Measurements from ENCODE around the gene PYGB. TPM values are rescaled to one million over a fixed set of nuclear protein-coding genes. Genes with fewer than 3 reads are reported as not detected.
"Not testable (repeated sequence)": the region's sequence is repeated elsewhere in the genome, so short reads cannot be mapped to it uniquely, and the experiment has no call there.

PYGB gene
- total RNA-seq, 1 experiment from 2014 or later, result 663 TPM

- DNase-seq (ENCODE audit: low spot score), result peak; percentile 43
These were observed 1.5 kb downstream of the PYGB start for GRCh38 chr20:25249198-25249931.

GRCh38 chr20:25250508-25250907, 2.6 kb downstream of the PYGB start:
- peak; percentile 40 for DNase-seq (ENCODE audit: low spot score)

- no peak for DNase-seq (ENCODE audit: low spot score)
These were observed 3.1 kb downstream of the PYGB start for GRCh38 chr20:25251019-25251418.

- DNase-seq (ENCODE audit: low spot score), result no peak
These were observed 3.7 kb downstream of the PYGB start for GRCh38 chr20:25251558-25251957.

GRCh38 chr20:25252230-25252651, 4.4 kb downstream of the PYGB start:
- DNase-seq (ENCODE audit: low spot score), result peak; percentile 52

- DNase-seq (ENCODE audit: low spot score), result no peak
These were observed 5.0 kb downstream of the PYGB start for GRCh38 chr20:25252686-25253421.

GRCh38 chr20:25253606-25254275, 5.9 kb downstream of the PYGB start:
- no peak for DNase-seq (ENCODE audit: low spot score)

GRCh38 chr20:25254571-25254970, 6.7 kb downstream of the PYGB start:
- no peak for DNase-seq (ENCODE audit: low spot score)

GRCh38 chr20:25254986-25255680, 7.2 kb downstream of the PYGB start:
- DNase-seq (ENCODE audit: low spot score), result peak; percentile 84

GRCh38 chr20:25256226-25256859, 8.5 kb downstream of the PYGB start:
- DNase-seq (ENCODE audit: low spot score), result no peak

GRCh38 chr20:25257130-25257529, 9.2 kb downstream of the PYGB start:
- DNase-seq (ENCODE audit: low spot score), result no peak

GRCh38 chr20:25257756-25258475, 10.0 kb downstream of the PYGB start:
- DNase-seq (ENCODE audit: low spot score), result no peak

GRCh38 chr20:25258476-25258805, 10.6 kb downstream of the PYGB start:
- no peak for DNase-seq (ENCODE audit: low spot score)

- DNase-seq (ENCODE audit: low spot score), result no peak
These were observed 10.9 kb downstream of the PYGB start for GRCh38 chr20:25258828-25259227.

GRCh38 chr20:25259358-25259757, 11.5 kb downstream of the PYGB start:
- no peak for DNase-seq (ENCODE audit: low spot score)

GRCh38 chr20:25259788-25260254, 11.9 kb downstream of the PYGB start:
- DNase-seq (ENCODE audit: low spot score), result no peak

- not testable (repeated sequence) for DNase-seq (ENCODE audit: low spot score)
These were observed 13.0 kb downstream of the PYGB start for GRCh38 chr20:25260770-25261437.

- DNase-seq (ENCODE audit: low spot score), result no peak
These were observed 21.4 kb downstream of the PYGB start for GRCh38 chr20:25269057-25269832.

GRCh38 chr20:25269833-25270170, 21.9 kb downstream of the PYGB start:
- no peak for DNase-seq (ENCODE audit: low spot score)
